ENCODE data around the gene CACNA1S. TPM values are rescaled to one million over a fixed set of nuclear protein-coding genes. Genes with fewer than 3 reads are reported as not detected.

The CACNA1S gene
- total RNA-seq, 1 experiment from 2014 or later = not detected

- no peaks in the 10 kb centered on the region for H3K36me3 ChIP-seq (ENCODE audit: control insufficient read depth, insufficient read depth, low read length)
- DNase-seq (ENCODE audit: low read depth, low spot score) (no peak), ATAC-seq (no peak)
- POLR2A ChIA-PET = no interaction called here
- in situ Hi-C loops (cut with HindIII; ENCODE audit: low pct_unique_long_range_greater_than_20kb, low sequenced_read_pairs) = no loop called here
- no peak overlapping the region for H3K4me3 ChIP-seq (ENCODE audit: low read depth in 2 of 2, low read length in 2 of 2)
- no TSS peak for BruUV-seq (replicated peaks)
- intact Hi-C loops (cut with micrococcal nuclease; ENCODE audit: unreplicated experiment) = no loop called here
- H3K9me3 ChIP-seq (ENCODE audit: control insufficient read depth, insufficient read depth, low read depth, low read length) = no peaks in the 10 kb centered on the region
- TF ChIP-seq TCF7L2 (IDR thresholded peaks at IDR 0.05; ENCODE audit: low read depth, low read length) (no peak), REST (IDR thresholded peaks at IDR 0.05; ENCODE audit: insufficient read depth in 1 of 2, low read depth in 2 of 2, low read length in 1 of 2) (no peak), SIN3A (IDR thresholded peaks at IDR 0.05; ENCODE audit: borderline replicate concordance, insufficient read depth, low read depth, low read length) (no peak), CTCF (IDR thresholded peaks at IDR 0.05) (no peak), POLR2AphosphoS5 (IDR thresholded peaks at IDR 0.05; ENCODE audit: low read depth, low read length) (no peak)
- no peaks in the 10 kb centered on the region for H3K4me1 ChIP-seq (ENCODE audit: control insufficient read depth, insufficient read depth, low read length)
- CTCF ChIA-PET = interaction anchor here (1.0 kb wide), 1 partner anchor 413 kb away, joined by 3 read pairs; no protein-coding TSS in a partner anchor
- peaks cover 4% of the 10 kb centered on the region; the same call in 1 of the 2 replicates for H3K27me3 ChIP-seq (ENCODE audit: control insufficient read depth, insufficient read depth, low read length)
- no peak overlapping the region for H3K27ac ChIP-seq (ENCODE audit: low read length)
Measured at GRCh38 chr1:201034671-201035070, 77.6 kb downstream of the CACNA1S start.

- Histone ChIP-seq H3K27me3 (ENCODE audit: control insufficient read depth, insufficient read depth, low read length) (peaks cover 4% of the 10 kb centered on the region; the same call in 1 of the 2 replicates), H3K36me3 (ENCODE audit: control insufficient read depth, insufficient read depth, low read length) (no peaks in the 10 kb centered on the region), H3K4me1 (ENCODE audit: control insufficient read depth, insufficient read depth, low read length) (no peaks in the 10 kb centered on the region), H3K4me3 (ENCODE audit: low read depth in 2 of 2, low read length in 2 of 2) (no peak overlapping the region), H3K9me3 (ENCODE audit: control insufficient read depth, insufficient read depth, low read depth, low read length) (no peaks in the 10 kb centered on the region), H3K27ac (ENCODE audit: low read length) (no peak overlapping the region)
- TF ChIP-seq POLR2AphosphoS5 (IDR thresholded peaks at IDR 0.05; ENCODE audit: low read depth, low read length) (no peak), CTCF (IDR thresholded peaks at IDR 0.05) (no peak), TCF7L2 (IDR thresholded peaks at IDR 0.05; ENCODE audit: low read depth, low read length) (no peak), REST (IDR thresholded peaks at IDR 0.05; ENCODE audit: insufficient read depth in 1 of 2, low read depth in 2 of 2, low read length in 1 of 2) (no peak), SIN3A (IDR thresholded peaks at IDR 0.05; ENCODE audit: borderline replicate concordance, insufficient read depth, low read depth, low read length) (no peak)
- no peak for DNase-seq (ENCODE audit: low read depth, low spot score)
- intact Hi-C loops (cut with micrococcal nuclease; ENCODE audit: unreplicated experiment) (no loop called here), in situ Hi-C loops (cut with HindIII; ENCODE audit: low pct_unique_long_range_greater_than_20kb, low sequenced_read_pairs) (no loop called here)
- ATAC-seq = no peak
- ChIA-PET POLR2A (no interaction called here), CTCF (no interaction called here)
- BruUV-seq (replicated peaks) = no TSS peak
Measured at GRCh38 chr1:201032408-201032807, 79.8 kb downstream of the CACNA1S start.

All from Panc1 (cell line).